GM12878 (cell line): ENCODE results near the gene ICE1. TPM values are rescaled to one million over a fixed set of nuclear protein-coding genes. Genes with fewer than 3 reads are reported as not detected.

Source experiments
- ATAC-seq: fragments of 200-7000 bp; cut with Tn5 transposase; 3 replicates; pipeline ENCODE4 v1.9.1; 2020; ENCODE audit warnings: mild to moderate bottlenecking, moderate library complexity
- BruUV-seq: library from RNA; stranded (reverse); fragments of 400-500 nt; replicated peaks from 2 replicates; lab custom pipeline; 2021; lab: Mats Ljungman, UMichigan
- CTCF ChIA-PET: fragments of 300-600 bp; sonication (Branson Sonifier 250); formaldehyde crosslinking; extraction: SDS; loops from one replicate; lab custom pipeline; 2021; ENCODE audit warnings: inconsistent platforms; lab: Yijun Ruan, JAX
- POLR2A ChIA-PET: fragments of 350-600 bp; formaldehyde crosslinking; extraction: SDS; loops from one replicate; lab custom pipeline; 2021; ENCODE audit warnings: inconsistent platforms; lab: Charles Lee
- RAD21 ChIA-PET: fragments of 300-600 bp; sonication (Branson Sonifier 250); formaldehyde crosslinking; loops from one replicate; lab custom pipeline; 2023; ENCODE audit warnings: antibody characterized with exemption; ENCODE audit not compliant: unreplicated experiment; lab: Charles Lee
- SMC1A ChIA-PET: fragments of 300-600 bp; sonication (Branson Sonifier 250); formaldehyde crosslinking; loops from one replicate; lab custom pipeline; 2023; ENCODE audit not compliant: unreplicated experiment, uncharacterized antibody; lab: Charles Lee
- DNase-seq: peaks from one replicate; pipeline ENCODE4 v3.0.0-alpha.2; 2011; ENCODE audit warnings: low read depth, low spot score
- FAIRE-seq: peaks from 3 replicates; lab custom pipeline; 2011; peaks lifted over from hg19 to GRCh38; lab: Jason Lieb, UNC
- H2AFZ ChIP-seq: 2 replicates; pipeline ENCODE4 v1.6.0; 2011; ENCODE audit warnings: low read depth, low read length, control low read depth; ENCODE audit not compliant: control insufficient read depth
- H3K27ac ChIP-seq: 2 replicates; pipeline ENCODE4 v1.5.1; 2011; ENCODE audit warnings: control low read depth; ENCODE audit not compliant: control insufficient read depth, insufficient read depth
- H3K27me3 ChIP-seq, 2 experiments: replicated peaks in 1 of 2; 2 replicates each; pipeline versions ENCODE4 v1.6.0 to v1.6.1; 2011; ENCODE audit warnings: low read length in 1 of 2; ENCODE audit not compliant: control insufficient read depth in 2 of 2, insufficient read depth in 2 of 2
- H3K36me3 ChIP-seq, 2 experiments: 2 replicates each; pipeline ENCODE4 v1.5.1; 2011; ENCODE audit warnings: low read length in 1 of 2; ENCODE audit not compliant: control insufficient read depth in 2 of 2, insufficient read depth in 2 of 2
- H3K4me1 ChIP-seq: 2 replicates; pipeline ENCODE4 v1.6.1; 2011; ENCODE audit warnings: mild to moderate bottlenecking, low read length, moderate library complexity, mixed read lengths; ENCODE audit not compliant: control insufficient read depth, insufficient read depth
- H3K4me2 ChIP-seq: 2 replicates; pipeline ENCODE4 v1.6.0; 2011; ENCODE audit warnings: control low read depth; ENCODE audit not compliant: control insufficient read depth, insufficient read depth
- H3K4me3 ChIP-seq: fragments of 200-600 bp; sonication (generic); 2 replicates; pipeline ENCODE4 v1.5.1; 2016
- H3K79me2 ChIP-seq: 2 replicates; pipeline ENCODE4 v1.6.0; 2011; ENCODE audit warnings: low read length; ENCODE audit not compliant: control insufficient read depth, insufficient read depth
- H3K9ac ChIP-seq: 2 replicates; pipeline ENCODE4 v1.8.0; 2011; ENCODE audit warnings: low read length, control low read depth, mixed read lengths; ENCODE audit not compliant: control insufficient read depth, insufficient read depth
- H3K9me3 ChIP-seq: replicated peaks from 3 replicates; pipeline ENCODE4 v1.5.1; 2011; ENCODE audit warnings: mild to moderate bottlenecking, low read length; ENCODE audit not compliant: control insufficient read depth, insufficient read depth
- H4K20me1 ChIP-seq: 2 replicates; pipeline ENCODE4 v1.6.0; 2011; ENCODE audit not compliant: control insufficient read depth, insufficient read depth
- ASH2L ChIP-seq: fragments of 300-600, 200-600 bp; sonication (generic); IDR thresholded peaks from 2 replicates; pipeline ENCODE4 v1.6.1; 2017; ENCODE audit warnings: low read depth, mild to moderate bottlenecking, borderline replicate concordance
- CBX3 ChIP-seq: fragments of 200-600 bp; sonication (generic); IDR thresholded peaks from 2 replicates; pipeline ENCODE4 v1.6.1; 2016; ENCODE audit warnings: low read depth, borderline replicate concordance
- IKZF1 ChIP-seq: fragments of 450-650 bp; conservative IDR thresholded peaks from 2 replicates; pipeline ENCODE4 v1.6.1; 2017; ENCODE audit warnings: antibody characterized with exemption, mild to moderate bottlenecking
- MYB ChIP-seq: fragments of 150-350 bp; IDR thresholded peaks from 2 replicates; pipeline ENCODE4 v1.6.1; 2014; ENCODE audit warnings: mild to moderate bottlenecking, low read depth, low read length, borderline replicate concordance
- POLR2A ChIP-seq: IDR thresholded peaks from 2 replicates; pipeline ENCODE4 v1.6.1; 2011; ENCODE audit warnings: low read depth, mild to moderate bottlenecking, low read length
- RB1 ChIP-seq: fragments of 450-650 bp; formaldehyde crosslinking; IDR thresholded peaks from 2 replicates; pipeline ENCODE4 v1.6.1; 2017; ENCODE audit warnings: mild to moderate bottlenecking, borderline replicate concordance
- SRF ChIP-seq, 2 experiments: IDR thresholded peaks; 2 replicates each; pipeline ENCODE4 v1.6.1; 2011; ENCODE audit warnings: low read depth in 2 of 2, low read length in 2 of 2, mild to moderate bottlenecking in 1 of 2, moderate library complexity in 1 of 2
- TCF7 ChIP-seq: IDR thresholded peaks from 2 replicates; pipeline ENCODE4 v1.6.1; 2014; ENCODE audit warnings: antibody characterized with exemption, borderline replicate concordance
- WGBS: methylation state at CpG from one replicate; pipeline ENCODE4 v1.1.6; 2016; ENCODE audit warnings: low lambda C conversion rate; ENCODE audit not compliant: insufficient replicate concordance, insufficient coverage; ENCODE audit errors: missing lambda C conversion rate; 5-methylcytosine and 5-hydroxymethylcytosine counted together
- in situ Hi-C: fragments of 300-500 bp; cut with MboI; formaldehyde crosslinking; loops from 9 replicates; pipeline ENCODE4 v1.14.3; 2018; ENCODE audit warnings: mixed read lengths
- intact Hi-C: fragments of 100-400 bp; cut with micrococcal nuclease; formaldehyde crosslinking; loops from one replicate; pipeline ENCODE4 v1.14.2; 2022; ENCODE audit not compliant: unreplicated experiment
- polyA plus RNA-seq, 11 experiments: library from polyadenylated mRNA; depleted of rRNA in 4 of 11; unstranded in 6 of 11; stranded (reverse) in 5 of 11; fragments of >200 nt; fragmentation: Nextera tagmentation in 4 of 11; fragmentation: Illumina TruSeq in 1 of 11; extraction: Ambion mirVana in 4 of 11; extraction: Trizol in 1 of 11; gene quantifications; 1 replicate in 1 of 11; 2 replicates in 10 of 11; pipeline versions ENCODE4 v1.2.1 to v1.2.3, GENCODE V29; 2011 to 2016; ENCODE audit warnings: inconsistent platforms in 2 of 11, missing spikeins in 2 of 11, low read depth in 1 of 11
- total RNA-seq, 4 experiments: library from RNA; depleted of rRNA in 3 of 4; stranded (reverse); fragments of >200 nt in 3 of 4; fragmentation: Illumina TruSeq in 1 of 4; extraction: Trizol in 1 of 4; gene quantifications; 2 replicates each; pipeline versions ENCODE4 v1.2.1 to v1.2.3, GENCODE V29; 2013 to 2021
- TF ChIP-seq, protein P1 (sequence below): fragments of 450-650 bp; IDR thresholded peaks from 2 replicates; pipeline ENCODE4 v1.6.1; 2016; ENCODE audit warnings: mild to moderate bottlenecking, moderate library complexity, borderline replicate concordance

The ICE1 gene
- total and polyA plus RNA-seq, 10 of the 15 experiments (the other 5 are each of a cell fraction or from before 2014, with no cell fraction given), result 3.8 to 31.4 (median 18.9) TPM

DNA sequence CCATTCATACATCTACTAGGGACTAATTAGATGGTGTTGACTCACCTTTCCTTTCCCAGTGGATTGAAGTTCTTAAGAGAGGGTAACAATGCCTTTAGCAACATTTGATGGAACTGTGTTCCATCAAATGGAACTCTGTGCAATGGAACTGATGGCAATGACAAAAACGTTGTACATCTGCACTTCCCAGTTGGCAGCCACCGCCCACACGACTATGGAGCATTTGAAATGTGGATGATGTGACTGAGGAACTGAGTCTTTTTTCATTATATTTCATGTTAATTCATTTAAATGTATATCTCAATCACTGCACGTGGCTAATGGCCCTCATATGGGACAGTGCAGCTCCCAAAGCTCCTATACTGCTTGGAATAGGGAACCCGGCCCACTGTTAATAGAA, 39.0 kb upstream of the ICE1 start:
- CTCF ChIA-PET, result no interaction called here
- SMC1A ChIA-PET, result no interaction called here
- H2AFZ ChIP-seq, result no peak overlapping the region
- in situ Hi-C loops (no loop called here), intact Hi-C loops (no loop called here)
- H3K27ac ChIP-seq, result no peak overlapping the region
- POLR2A ChIA-PET, result no interaction called here
- no peaks in the 10 kb centered on the region for H3K36me3 ChIP-seq
- H3K9me3 ChIP-seq, result no peaks in the 10 kb centered on the region
- H3K4me1 ChIP-seq, result no peaks in the 10 kb centered on the region
- no peaks in the 10 kb centered on the region for H3K27me3 ChIP-seq
- no peak overlapping the region for H3K9ac ChIP-seq
- FAIRE-seq (no peak), ATAC-seq (no peak), DNase-seq (no peak)
- H3K4me2 ChIP-seq, result no peak overlapping the region
- no peaks in the 10 kb centered on the region for H4K20me1 ChIP-seq
- no peak overlapping the region for H3K4me3 ChIP-seq
- WGBS, result 37% methylated on average over 5 of the region's 5 CpGs
- H3K79me2 ChIP-seq, result no peaks in the 10 kb centered on the region
- RAD21 ChIA-PET, result no interaction called here
- TF ChIP-seq RB1, result no peak
- no peak for TF ChIP-seq TCF7
- no peak for TF ChIP-seq CBX3
- TF ChIP-seq POLR2A, result no peak
- TF ChIP-seq ASH2L, result no peak
- TF ChIP-seq SRF (IDR thresholded peaks at IDR 0.05; ENCODE audit: low read depth in 2 of 2, low read length in 2 of 2), result no peak
- no peak for TF ChIP-seq IKZF1
- TF ChIP-seq, protein P1, sequence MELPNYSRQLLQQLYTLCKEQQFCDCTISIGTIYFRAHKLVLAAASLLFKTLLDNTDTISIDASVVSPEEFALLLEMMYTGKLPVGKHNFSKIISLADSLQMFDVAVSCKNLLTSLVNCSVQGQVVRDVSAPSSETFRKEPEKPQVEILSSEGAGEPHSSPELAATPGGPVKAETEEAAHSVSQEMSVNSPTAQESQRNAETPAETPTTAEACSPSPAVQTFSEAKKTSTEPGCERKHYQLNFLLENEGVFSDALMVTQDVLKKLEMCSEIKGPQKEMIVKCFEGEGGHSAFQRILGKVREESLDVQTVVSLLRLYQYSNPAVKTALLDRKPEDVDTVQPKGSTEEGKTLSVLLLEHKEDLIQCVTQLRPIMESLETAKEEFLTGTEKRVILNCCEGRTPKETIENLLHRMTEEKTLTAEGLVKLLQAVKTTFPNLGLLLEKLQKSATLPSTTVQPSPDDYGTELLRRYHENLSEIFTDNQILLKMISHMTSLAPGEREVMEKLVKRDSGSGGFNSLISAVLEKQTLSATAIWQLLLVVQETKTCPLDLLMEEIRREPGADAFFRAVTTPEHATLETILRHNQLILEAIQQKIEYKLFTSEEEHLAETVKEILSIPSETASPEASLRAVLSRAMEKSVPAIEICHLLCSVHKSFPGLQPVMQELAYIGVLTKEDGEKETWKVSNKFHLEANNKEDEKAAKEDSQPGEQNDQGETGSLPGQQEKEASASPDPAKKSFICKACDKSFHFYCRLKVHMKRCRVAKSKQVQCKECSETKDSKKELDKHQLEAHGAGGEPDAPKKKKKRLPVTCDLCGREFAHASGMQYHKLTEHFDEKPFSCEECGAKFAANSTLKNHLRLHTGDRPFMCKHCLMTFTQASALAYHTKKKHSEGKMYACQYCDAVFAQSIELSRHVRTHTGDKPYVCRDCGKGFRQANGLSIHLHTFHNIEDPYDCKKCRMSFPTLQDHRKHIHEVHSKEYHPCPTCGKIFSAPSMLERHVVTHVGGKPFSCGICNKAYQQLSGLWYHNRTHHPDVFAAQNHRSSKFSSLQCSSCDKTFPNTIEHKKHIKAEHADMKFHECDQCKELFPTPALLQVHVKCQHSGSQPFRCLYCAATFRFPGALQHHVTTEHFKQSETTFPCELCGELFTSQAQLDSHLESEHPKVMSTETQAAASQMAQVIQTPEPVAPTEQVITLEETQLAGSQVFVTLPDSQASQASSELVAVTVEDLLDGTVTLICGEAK, result no peak
- TF ChIP-seq MYB, result no peak
- no TSS peak for BruUV-seq
